ENCODE measurements around the gene COL4A1.

DNA sequence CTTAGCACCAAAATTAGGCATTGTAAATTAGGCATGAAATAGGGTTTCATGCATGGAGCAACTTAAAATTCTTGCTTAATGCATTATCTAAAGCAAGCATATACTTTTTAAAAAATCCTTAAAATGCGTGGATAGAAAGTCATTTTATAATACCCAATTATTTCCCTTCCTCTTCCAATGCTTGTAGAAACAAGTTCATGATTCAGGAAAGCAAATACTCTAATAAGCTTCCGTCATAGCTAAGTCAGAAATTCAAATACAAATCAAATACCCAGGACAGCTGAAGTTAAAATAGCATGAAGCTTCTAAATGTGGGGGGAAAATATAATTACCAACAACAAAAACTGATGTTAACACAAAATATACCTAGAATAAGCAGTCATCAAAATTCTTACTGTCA, 89.1 kb downstream of the COL4A1 start:
- TF ChIP-seq POLR2A (IDR thresholded peaks at IDR 0.05; ENCODE audit: low read length) (no peak), GATA1 (IDR thresholded peaks at IDR 0.05; ENCODE audit: low read depth, low read length) (no peak)
